SH-SY5Y (cell line): ENCODE measurements around the gene PRMT1.

Experiments
- GATA2 ChIP-seq: IDR thresholded peaks from 2 replicates; pipeline ENCODE4 v1.6.1; 2011; ENCODE audit warnings: mild to moderate bottlenecking, low read depth, low read length
- GATA3 ChIP-seq: IDR thresholded peaks from 2 replicates; pipeline ENCODE4 v1.6.1; 2011; ENCODE audit warnings: low read depth, mild to moderate bottlenecking, low read length, moderate library complexity

Gene PRMT1

GRCh38 chr19:49676136-49676783, 811 bp upstream of the PRMT1 start:
- no peak for TF ChIP-seq GATA2
- TF ChIP-seq GATA3: no peak

- TF ChIP-seq GATA3 (no peak), GATA2 (no peak)
Measured at GRCh38 chr19:49676784-49677230, 264 bp upstream of the PRMT1 start.

GRCh38 chr19:49677901-49678674, 1.0 kb downstream of the PRMT1 start:
- no peak for TF ChIP-seq GATA3
- TF ChIP-seq GATA2: peak; percentile 31; the same call in 1 of the 2 replicates

GRCh38 chr19:49678985-49679770, 2.1 kb downstream of the PRMT1 start:
- no peak for TF ChIP-seq GATA3

GRCh38 chr19:49679771-49680413, 2.8 kb downstream of the PRMT1 start:
- TF ChIP-seq GATA2 (no peak), GATA3 (no peak)

GRCh38 chr19:49680421-49681351, 3.6 kb downstream of the PRMT1 start:
- TF ChIP-seq GATA3 (no peak), GATA2 (no peak)

GRCh38 chr19:49681830-49682229, 4.8 kb downstream of the PRMT1 start:
- TF ChIP-seq GATA2 (no peak), GATA3 (no peak)

- TF ChIP-seq GATA2 (no peak), GATA3 (no peak)
Measured at GRCh38 chr19:49682274-49682673, 5.2 kb downstream of the PRMT1 start.

GRCh38 chr19:49683814-49684250, 6.8 kb downstream of the PRMT1 start:
- TF ChIP-seq GATA2: no peak
- TF ChIP-seq GATA3: no peak

GRCh38 chr19:49684251-49684982, 7.3 kb downstream of the PRMT1 start:
- TF ChIP-seq GATA2 (no peak), GATA3 (no peak)

GRCh38 chr19:49684983-49685553, 8.0 kb downstream of the PRMT1 start:
- no peak for TF ChIP-seq GATA2
- TF ChIP-seq GATA3: no peak

GRCh38 chr19:49685845-49686332, 8.8 kb downstream of the PRMT1 start:
- no peak for TF ChIP-seq GATA2
- no peak for TF ChIP-seq GATA3
